Stimulated activated CD4-positive, alpha-beta T cell treated with anti-CD3 and anti-CD28 coated beads, Interleukin-2, amount 100 ng/mL, for 48 hours (primary cell): Measurements from ENCODE around the gene UQCRH.
"Not testable (repeated sequence)": the region's sequence is repeated elsewhere in the genome, so short reads cannot be mapped to it uniquely, and the experiment has no call there.

ENCODE experiments used
- DNase-seq, 2 donors: peaks; one replicate each; pipeline ENCODE4 v3.0.0-alpha.2; 2020

The UQCRH gene

DNA sequence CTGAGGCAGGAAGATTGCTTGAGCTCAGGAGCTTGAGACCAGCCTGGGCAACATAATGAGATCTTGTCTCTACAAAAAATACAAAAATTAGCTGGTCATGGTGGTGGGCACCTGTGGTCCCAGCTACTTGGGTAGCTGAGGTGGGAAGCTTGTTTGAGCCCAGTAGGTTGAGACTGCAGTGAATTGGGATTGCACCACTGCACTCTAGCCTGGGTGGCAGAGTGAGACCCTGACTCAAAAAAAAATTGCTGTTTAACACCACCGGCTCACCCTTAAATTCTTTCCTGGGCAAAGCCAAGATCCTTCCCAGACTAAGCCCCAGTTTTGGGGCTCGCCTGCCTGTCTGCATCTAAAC is 30.5 kb downstream of the UQCRH start:
- DNase-seq = no peak

DNA sequence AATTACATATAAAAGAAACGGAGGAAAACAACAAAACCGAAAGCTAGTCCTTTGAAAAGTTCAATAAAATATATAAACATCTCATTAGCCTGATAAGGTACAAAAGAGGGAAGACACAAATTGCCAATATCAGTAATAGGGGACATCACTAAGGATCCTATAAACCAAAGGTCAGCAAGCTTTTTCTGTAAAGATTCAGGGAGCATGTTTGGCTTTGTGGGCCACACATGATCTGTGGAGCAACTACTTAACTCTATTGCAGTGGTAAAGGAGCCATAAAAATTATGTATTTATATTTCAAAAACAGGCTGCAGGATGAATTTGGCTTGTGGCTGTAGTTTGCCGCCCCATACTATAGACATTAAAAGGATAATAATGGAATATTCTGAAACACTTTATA is 31.6 kb downstream of the UQCRH start:
- DNase-seq = no peak

DNA sequence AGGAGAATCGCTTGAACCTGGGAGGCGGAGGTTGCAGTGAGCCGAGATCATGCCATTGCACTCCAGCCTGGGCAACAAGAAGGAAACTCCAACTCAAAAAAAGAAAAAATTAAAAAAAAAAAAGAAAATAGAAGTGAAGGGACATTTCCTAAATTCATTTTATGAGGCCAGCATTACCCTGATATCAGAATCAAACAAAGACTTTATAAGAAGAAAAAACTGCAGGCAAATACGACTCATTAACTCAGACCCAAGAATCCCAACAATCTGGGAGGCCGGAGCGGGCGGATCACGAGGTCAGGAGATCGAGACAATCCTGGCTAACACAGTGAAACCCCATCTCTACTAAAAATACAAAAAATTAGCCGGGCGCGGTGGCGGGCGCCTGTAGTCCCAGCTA is 33.9 kb downstream of the UQCRH start:
- DNase-seq = not testable (repeated sequence)

DNA sequence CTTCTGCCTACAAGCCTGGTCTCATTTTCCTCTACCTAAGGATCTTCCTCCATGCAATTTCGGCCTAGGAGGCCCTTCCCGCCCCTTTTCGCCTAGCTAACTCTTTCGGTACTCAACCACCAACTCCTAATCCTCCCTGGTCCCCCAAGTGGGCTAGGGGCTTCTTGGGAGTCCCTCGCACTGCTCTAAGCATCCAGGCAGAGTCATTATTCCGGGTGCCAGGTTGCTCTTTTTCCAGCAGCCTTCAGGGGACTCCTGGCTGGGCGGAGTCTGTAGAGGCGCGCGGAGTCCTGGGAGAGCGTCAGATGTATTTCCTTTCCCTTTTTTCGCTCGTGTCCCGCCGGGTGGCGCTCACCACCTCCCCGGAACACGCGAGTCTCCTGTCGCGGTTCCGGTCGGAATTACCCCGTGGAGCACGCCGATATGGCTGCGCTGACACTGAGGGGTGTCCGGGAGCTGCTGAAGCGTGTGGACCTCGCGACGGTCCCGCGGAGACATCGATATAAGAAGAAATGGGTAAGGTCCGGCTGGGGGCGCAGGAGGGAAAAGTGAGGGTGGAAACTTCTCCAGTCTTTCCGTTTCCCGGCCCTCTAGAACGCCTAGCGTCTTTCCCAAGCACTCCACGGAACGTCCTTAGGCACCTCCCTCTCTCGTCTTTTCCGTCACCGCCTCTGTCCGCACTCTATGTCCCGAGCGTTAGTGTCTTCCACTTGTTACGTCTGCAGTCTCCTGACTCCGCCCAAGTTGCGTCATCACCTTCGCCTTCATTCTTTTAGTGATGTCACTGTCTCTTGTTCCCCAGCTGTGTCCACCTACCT is 37.1 kb downstream of the UQCRH start, which contains the start of gene NSUN4:
NSUN4 (plus strand) TSS at position 404 of the 818 bp plus-strand sequence; CDS start at position 424, 20 bp downstream.
- peak; percentile 75 to 76 for DNase-seq

DNA sequence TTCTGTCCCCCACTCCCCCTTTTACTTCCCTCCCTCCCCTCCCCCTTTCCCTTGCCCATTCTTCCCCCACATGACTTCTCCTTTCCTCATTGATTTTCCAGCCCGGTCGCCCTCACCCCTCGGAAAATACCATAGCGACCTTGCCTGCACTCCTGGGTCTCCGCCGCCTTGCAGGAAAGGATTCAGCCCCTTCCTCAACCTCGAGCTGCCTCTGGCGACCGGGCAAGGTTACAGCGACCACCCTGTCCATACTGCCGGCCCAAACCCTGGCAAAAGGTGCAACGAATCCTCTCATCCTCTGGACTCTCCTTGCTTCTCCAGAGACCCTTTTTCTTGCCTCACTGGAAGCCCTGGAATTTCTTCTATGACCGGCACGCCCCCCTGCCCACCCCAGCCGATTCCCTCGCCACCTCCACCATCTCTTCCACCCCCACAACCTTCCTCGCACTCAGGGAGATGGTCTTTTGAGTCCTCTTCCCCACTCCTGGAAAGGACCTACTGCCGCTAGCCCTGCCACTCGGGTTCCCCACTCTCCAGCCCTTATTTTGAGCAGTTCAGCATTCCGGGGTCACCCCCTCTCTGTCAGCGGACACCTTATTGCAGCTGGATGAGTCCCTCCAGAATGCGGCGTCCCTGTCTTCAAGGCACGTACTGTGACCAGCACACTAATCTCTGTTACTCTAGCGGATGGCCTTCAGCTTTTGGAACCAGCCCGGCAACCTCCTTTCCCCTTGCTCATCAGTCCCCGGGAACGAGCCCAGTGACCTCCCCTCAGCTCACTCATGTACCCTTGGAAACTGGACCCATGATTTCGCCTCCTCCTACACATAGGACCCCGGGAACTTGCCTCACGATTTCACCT is 38.0 kb downstream of the UQCRH start:
- no peak for DNase-seq

DNA sequence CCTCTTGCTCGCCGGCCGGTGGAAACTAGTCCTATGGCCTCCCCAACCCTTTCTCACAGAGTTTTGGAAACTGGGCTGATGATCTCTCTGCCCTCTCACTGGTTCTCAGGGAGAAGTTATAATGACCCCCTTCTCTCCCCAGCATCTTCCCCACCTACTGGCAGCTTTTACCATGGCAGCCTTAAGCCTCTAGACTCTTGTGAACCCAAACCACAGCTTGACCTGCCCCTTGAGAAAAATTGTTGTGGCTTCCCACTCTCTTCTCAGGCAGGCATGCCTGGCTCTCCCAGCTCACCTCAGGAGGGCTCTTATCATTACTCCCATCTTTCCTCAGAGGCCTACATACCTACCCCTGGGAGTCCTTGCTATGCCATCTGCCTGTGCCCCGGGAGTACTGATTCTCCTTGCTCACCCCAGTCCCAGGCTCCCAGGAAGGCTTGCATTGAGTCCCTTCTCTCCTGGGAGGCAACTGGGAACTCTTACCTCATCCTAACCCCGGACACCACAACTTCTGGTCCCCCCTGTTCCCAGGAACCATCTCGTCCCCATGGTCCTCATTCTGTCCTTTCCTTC is 38.7 kb downstream of the UQCRH start:
- DNase-seq = no peak

DNA sequence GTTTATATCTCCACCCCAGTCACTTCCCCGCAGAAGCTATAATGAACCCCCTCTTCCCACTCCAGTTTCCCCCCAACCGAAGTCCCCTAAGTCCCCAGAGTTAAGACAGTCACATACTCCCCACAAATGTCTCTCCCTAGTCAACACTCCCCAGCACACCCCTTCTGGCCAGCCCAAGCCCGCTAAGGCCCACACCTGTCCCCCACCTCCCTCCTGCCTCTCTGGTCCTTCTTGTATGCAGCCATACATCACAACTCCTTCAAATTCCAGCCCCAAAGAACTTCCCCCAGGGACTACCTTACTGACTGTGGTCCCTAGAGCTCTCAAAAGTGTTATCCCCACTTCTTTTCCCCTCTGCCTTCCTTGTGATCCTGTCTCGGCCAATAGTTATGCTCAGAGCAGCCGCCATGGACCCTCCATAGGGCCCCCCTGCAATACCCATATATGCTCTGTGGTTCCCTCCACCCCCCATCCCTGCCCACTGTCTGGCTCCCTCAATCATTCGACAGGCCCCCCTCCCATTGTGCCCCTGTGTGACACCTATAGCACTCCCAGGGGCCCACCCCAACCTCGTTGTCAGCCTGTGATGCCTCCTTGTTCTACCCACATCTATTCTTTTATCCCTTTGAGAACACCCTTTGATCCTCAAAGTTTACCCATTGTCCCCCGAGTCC is 39.3 kb downstream of the UQCRH start:
- DNase-seq = no peak

DNA sequence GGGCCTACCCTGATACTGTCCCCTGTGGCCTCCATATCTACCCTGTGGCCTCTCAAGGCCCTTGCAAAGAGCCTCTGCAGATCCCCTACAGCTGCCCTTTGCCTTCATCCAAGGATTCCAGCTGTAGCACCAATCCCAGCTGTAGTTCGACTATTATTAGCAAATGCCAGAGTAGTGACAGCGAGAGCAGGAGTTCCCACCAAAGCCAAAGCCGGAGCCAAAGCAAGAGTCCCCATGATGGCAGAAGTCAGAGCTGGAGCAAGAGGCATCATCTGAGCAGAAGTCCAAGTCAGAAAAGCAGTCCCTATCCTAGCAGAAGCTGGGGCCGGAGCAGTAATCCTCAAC is 39.8 kb downstream of the UQCRH start:
- DNase-seq = no peak

DNA sequence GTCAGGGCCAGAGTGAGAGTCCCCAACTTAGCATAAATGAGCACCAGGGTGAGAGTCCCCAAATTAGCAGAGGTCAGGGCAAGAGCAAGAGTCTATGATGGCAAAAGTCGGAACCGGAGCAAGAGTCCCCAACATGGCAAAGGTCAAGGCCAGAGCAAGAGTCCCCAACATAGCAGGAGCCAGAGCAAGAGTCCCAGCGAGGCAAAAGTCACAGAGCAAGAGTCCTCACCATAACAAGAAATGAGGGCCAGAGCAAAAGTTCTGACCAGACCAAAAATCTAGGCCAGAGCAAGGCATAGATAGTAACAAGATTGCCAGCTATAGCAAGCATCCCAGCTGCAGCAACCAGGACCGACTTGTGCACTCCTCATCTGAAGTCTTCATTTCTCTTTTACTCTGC is 40.2 kb downstream of the UQCRH start:
- no peak for DNase-seq

DNA sequence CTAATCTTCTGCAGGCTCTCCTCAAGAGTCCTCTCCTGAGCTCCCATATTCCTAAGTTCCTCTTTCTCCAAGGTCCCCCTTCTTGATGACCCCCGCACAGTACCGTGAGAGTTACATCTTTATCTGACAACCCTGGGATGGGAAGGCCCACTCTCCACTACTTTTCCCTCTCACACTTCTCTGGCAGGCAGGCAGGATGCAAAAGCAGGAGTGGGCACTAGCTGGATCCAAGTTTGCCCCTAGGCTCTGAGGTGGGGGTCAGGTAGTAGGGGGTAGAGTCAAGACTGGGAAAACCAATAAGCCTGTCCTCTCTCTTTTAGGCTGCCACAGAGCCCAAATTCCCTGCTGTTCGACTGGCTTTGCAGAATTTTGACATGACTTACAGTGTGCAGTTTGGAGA is 41.0 kb downstream of the UQCRH start:
- DNase-seq = no peak

DNA sequence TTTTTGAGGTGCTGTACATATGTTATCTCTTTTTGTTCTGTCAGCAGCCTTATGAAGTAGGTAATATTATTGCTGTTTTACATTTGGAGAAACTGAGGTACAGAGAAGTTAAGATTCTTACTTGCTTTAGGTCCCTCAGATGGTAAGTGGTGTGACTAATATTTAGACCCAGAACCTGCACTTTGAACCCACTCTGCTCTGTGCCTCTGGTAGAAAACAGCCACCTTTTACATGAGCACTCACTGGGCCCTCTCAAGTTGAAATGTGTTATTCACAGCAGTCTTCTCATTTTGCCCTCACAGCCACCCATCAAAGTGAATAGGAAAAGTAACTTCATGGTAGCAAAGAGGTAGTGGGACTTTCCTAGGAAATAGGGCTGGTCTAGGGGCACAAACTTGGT is 41.8 kb downstream of the UQCRH start:
- DNase-seq = no peak

DNA sequence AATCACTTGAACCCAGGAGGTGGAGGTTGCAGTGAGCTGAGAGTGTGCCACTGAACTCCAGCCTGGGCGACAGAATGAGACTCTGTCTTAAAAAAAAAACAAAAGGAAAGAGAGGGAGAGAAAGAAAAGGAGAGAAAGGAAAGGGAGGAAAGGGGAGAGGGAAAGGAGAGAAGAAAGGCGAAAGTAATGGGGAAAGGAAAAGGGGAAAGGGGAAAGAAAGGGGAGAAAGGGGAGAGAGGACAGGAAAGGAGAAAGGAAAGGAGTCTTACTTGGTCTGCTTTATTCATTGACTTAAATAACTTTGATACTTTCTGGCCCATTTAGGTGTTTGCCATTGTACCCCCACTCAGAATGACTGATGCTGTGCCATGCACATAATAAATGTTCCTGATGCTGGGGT is 48.9 kb downstream of the UQCRH start:
- no peak for DNase-seq

DNA sequence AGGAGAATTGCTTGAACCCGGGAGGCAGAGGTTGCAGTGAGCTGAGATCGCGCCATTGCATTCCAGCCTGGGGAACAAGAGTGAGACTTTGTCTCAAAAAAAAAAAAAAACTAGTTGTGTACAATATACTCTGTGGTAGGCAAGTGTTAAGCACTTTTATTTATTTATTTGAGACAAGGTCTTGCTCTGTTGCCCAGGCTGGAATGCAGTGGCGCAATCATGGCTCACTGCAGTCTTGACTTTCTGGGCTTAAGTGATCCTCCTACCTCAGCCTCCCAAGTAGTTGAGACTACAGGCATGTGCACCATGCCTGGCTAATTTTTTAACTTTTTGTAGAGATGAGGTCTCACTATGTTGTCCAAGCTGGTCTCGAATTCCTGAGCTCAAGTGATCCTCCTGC is 52.4 kb downstream of the UQCRH start:
- DNase-seq = not testable (repeated sequence)

DNA sequence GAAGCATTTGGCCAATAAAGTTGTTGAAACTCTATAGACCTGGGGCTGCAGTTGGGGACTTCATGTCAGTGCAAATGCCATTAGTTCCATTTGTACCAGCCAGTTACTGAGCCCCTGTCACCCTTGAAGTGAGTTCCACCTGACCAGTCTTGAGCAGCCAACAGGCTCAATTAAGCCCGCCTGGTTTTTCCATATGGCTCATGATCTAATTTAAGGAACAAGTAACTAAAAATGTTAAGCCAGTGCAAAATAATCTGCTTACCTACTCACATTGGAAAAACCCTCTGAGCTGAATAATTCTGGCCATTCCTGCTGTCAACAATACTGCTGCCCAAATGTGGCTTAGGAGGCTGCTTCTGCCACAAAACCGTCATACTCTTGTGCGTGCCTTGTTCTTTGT is 58.7 kb downstream of the UQCRH start:
- DNase-seq = no peak

DNA sequence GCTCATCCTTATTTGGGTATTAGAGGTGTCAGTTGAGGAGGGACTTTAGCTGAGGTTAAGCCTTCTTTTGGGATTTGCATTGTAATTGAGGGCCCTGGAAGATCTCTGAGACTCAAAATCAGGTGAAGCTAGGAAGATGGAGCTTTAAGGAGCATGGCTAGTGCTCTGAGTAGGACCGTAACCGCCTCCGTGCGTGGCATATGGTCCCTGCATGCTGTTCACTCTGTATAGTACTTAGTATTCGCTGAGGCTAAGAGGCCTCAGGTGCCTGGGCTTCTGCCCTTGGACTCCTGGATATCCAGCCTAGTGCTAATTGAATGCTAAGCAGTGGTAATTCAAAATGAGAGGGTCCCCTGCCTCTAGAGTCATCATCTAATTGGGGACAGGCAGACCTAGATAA is 59.6 kb downstream of the UQCRH start:
- no peak for DNase-seq

DNA sequence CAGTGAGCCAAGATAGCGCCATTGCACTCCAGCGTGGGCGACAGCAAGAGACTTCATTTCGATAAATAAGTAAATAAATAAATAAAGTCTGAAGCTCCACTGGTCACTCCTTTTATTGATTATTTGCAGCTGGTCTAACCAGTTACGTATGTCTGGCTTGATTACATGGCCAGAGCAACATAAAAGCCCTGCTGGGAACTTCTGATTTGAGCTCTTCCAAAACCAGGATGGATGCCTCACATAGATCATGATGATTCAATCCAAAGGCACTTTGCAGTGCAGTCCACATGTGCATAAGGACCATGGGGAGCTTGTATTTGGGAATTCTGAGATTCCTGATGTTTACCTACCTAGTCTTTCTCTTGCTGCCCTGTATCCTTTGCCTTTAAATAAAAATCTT is 61.1 kb downstream of the UQCRH start:
- no peak for DNase-seq

DNA sequence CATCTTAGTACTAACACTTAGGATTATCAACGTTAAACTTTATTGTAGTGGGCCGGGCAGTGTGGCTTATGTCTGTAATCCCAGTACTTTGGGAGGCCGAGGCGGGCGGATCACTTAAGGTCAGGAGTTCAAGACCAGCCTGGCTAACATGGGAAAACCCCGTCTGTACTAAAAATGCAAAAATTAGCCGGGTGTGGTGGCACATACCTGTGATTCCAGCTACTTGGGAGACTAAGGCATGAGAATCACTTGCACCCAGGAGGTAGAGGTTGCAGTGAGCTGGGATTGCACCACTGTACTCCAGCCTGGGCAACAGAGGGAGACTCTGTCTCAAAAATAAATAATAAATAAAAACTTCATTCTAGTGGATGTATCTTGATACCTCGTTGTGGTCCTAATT is 62.3 kb downstream of the UQCRH start:
- DNase-seq = not testable (repeated sequence)
